ENCODE measurements around the gene PTGES. TPM values are rescaled to one million over a fixed set of nuclear protein-coding genes. Genes with fewer than 3 reads are reported as not detected.

Gene PTGES
- total and polyA plus RNA-seq, 9 of the 15 experiments (the other 6 are each of a cell fraction or from before 2014, with no cell fraction given) = 0.13 TPM; not detected in 8

DNA sequence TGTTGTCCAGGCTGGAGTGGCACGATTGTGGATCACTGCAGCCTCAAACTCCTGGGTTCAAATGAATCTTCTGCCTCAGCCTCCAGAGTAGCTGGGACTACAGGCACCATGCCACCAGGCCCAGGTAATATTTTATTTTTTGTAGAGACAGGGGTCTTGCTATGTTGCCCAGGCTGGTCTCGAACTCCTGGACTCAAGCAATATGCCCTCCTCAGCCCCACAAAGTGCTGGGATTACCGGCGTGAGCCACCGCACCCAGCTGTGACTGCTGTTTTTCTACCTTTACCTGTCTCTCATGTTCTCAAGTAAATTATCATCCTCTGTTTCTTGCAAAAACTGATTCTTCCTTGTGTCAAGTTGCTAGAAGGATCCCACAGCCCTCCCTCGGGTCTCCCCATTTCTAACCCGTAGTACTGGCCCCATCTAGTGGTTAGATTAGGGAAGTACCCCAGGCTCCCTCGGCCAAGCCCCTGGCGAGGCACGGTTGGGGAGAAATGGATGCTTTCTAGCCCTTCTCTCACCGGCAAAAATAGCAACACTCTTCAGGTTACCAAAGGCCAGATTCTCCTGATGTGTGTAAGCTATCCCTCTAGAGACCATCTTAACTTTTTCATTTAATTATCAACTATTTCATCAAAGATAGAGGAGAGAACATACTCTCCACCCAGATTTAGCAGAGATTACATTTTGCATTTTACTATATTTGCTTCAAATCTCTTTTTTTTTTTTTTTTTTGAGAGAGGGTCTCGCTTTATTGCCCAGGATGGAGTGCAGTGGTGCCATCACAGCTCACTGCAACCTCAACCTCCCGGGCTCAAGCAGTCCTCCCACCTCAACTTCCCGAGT is 30.9 kb upstream of the PTGES start (continued):
- no peak for TF ChIP-seq MCM7 (IDR thresholded peaks at IDR 0.05)
- no peak for TF ChIP-seq ZSCAN32 (CRISPR knock-in tag; IDR thresholded peaks at IDR 0.05)
- TF ChIP-seq ETV5 (CRISPR knock-in tag; IDR thresholded peaks at IDR 0.05; ENCODE audit: low read depth) = no peak; the same call in 1 of the 2 replicates
- peak in 1 of 2 experiments; percentile 55; a peak in 1 of 4 replicates for TF ChIP-seq RCOR1 (IDR thresholded peaks at IDR 0.05; ENCODE audit: borderline replicate concordance in 1 of 2, low read depth in 2 of 2, low read length in 2 of 2)
- TF ChIP-seq, protein P1, sequence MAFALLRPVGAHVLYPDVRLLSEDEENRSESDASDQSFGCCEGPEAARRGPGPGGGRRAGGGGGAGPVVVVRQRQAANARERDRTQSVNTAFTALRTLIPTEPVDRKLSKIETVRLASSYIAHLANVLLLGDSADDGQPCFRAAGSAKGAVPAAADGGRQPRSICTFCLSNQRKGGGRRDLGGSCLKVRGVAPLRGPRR (CRISPR knock-in tag; IDR thresholded peaks at IDR 0.05) = no peak
- no peak for TF ChIP-seq MEIS2 (IDR thresholded peaks at IDR 0.05; ENCODE audit: partially characterized antibody)
- 0 out of 2 replicates have a peak, but pooled peaks have one; percentile 23 for TF ChIP-seq MEF2D (tag; conservative IDR thresholded peaks at IDR 0.05; ENCODE audit: low read depth)
- TF ChIP-seq, protein P2, sequence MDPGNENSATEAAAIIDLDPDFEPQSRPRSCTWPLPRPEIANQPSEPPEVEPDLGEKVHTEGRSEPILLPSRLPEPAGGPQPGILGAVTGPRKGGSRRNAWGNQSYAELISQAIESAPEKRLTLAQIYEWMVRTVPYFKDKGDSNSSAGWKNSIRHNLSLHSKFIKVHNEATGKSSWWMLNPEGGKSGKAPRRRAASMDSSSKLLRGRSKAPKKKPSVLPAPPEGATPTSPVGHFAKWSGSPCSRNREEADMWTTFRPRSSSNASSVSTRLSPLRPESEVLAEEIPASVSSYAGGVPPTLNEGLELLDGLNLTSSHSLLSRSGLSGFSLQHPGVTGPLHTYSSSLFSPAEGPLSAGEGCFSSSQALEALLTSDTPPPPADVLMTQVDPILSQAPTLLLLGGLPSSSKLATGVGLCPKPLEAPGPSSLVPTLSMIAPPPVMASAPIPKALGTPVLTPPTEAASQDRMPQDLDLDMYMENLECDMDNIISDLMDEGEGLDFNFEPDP (CRISPR knock-in tag; IDR thresholded peaks at IDR 0.05) = no peak
- no peak for TF ChIP-seq ZNF311 (CRISPR knock-in tag; IDR thresholded peaks at IDR 0.05)
- TF ChIP-seq GABPB1 (CRISPR knock-in tag; IDR thresholded peaks at IDR 0.05) = no peak; the same call in 1 of the 2 replicates
- no peak for TF ChIP-seq JUN (IDR thresholded peaks at IDR 0.05; ENCODE audit: borderline replicate concordance, low read depth, low read length)
- no peak for TF ChIP-seq JUN (CRISPR knock-in tag; IDR thresholded peaks at IDR 0.05; ENCODE audit: borderline replicate concordance)
- TF ChIP-seq, protein P3, sequence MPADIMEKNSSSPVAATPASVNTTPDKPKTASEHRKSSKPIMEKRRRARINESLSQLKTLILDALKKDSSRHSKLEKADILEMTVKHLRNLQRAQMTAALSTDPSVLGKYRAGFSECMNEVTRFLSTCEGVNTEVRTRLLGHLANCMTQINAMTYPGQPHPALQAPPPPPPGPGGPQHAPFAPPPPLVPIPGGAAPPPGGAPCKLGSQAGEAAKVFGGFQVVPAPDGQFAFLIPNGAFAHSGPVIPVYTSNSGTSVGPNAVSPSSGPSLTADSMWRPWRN (IDR thresholded peaks at IDR 0.05; ENCODE audit: low read depth) = no peak
- TF ChIP-seq ZNF146 (CRISPR knock-in tag; IDR thresholded peaks at IDR 0.05; ENCODE audit: unreplicated experiment) = no peak
- no peak for TF ChIP-seq CBX8 (IDR thresholded peaks at IDR 0.05; ENCODE audit: borderline replicate concordance, extremely low read depth, low read depth, low read length, poor library complexity, severe bottlenecking)
- TF ChIP-seq LEF1 (IDR thresholded peaks at IDR 0.05) = no peak
- no peak for TF ChIP-seq MBD2 (IDR thresholded peaks at IDR 0.05; ENCODE audit: borderline replicate concordance, low read depth)
- TF ChIP-seq, protein P4, sequence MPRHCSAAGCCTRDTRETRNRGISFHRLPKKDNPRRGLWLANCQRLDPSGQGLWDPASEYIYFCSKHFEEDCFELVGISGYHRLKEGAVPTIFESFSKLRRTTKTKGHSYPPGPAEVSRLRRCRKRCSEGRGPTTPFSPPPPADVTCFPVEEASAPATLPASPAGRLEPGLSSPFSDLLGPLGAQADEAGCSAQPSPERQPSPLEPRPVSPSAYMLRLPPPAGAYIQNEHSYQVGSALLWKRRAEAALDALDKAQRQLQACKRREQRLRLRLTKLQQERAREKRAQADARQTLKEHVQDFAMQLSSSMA (CRISPR knock-in tag; IDR thresholded peaks at IDR 0.05) = no peak
- no peak for TF ChIP-seq DDX20 (tag; IDR thresholded peaks at IDR 0.05; ENCODE audit: low read depth)
- no peak for TF ChIP-seq GABPB2 (CRISPR knock-in tag; conservative IDR thresholded peaks at IDR 0.05)
- peak in 1 of 2 experiments; percentile 24; a peak in 1 of 4 replicates for TF ChIP-seq ARNT (IDR thresholded peaks at IDR 0.05)
- TF ChIP-seq ZNF644 (tag; IDR thresholded peaks at IDR 0.05; ENCODE audit: low read depth) = no peak
- TF ChIP-seq, protein P5, sequence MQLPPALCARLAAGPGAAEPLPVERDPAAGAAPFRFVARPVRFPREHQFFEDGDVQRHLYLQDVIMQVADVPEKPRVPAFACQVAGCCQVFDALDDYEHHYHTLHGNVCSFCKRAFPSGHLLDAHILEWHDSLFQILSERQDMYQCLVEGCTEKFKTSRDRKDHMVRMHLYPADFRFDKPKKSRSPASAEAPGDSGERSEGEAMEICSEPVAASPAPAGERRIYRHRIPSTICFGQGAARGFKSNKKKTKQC (CRISPR knock-in tag; IDR thresholded peaks at IDR 0.05) = no peak
- no peak for TF ChIP-seq ZNF830 (CRISPR knock-in tag; IDR thresholded peaks at IDR 0.05)
